HS-27A (cell line): ENCODE results near the gene PGLYRP4.
A peak's percentile ranks its signal among the peaks of the same experiment; 100 is the strongest.

Source experiments
- DNase-seq: peaks from one replicate; pipeline ENCODE4 v3.0.0-alpha.2; 2012; ENCODE audit warnings: low read depth, missing footprints

PGLYRP4 gene

GRCh38 chr1:153375511-153375910, 26.9 kb upstream of the PGLYRP4 start, which contains the start of gene S100A12:
Gene S100A12, minus strand, starts transcription at chr1:153375621. Its CDS starts 1,029 bp downstream, at chr1:153374592.
- peak; percentile 5 for DNase-seq

DNA sequence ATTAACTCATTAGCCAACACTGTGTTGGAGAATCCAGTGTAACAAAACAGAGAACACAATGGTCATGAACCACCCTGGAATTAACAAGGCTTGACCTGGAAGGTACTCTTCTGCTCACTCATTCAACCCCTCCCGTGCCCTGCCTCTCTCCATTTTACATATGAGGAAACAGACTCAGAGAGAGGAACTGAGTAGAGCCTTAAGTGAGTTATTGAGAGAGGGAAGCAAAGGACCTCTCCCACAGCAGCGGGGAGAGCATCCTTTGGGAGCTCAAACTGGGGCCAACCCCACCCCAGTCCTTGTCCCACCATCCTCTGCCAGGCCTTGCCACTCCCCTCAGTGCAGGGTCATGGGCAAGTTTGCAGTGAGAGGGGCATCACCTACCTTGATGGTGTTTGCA, 25.4 kb upstream of the PGLYRP4 start:
- DNase-seq: no peak

GRCh38 chr1:153372571-153372970, 23.9 kb upstream of the PGLYRP4 start:
- DNase-seq: no peak

- no peak for DNase-seq
Observed at GRCh38 chr1:153371231-153371630, 22.6 kb upstream of the PGLYRP4 start.

DNA sequence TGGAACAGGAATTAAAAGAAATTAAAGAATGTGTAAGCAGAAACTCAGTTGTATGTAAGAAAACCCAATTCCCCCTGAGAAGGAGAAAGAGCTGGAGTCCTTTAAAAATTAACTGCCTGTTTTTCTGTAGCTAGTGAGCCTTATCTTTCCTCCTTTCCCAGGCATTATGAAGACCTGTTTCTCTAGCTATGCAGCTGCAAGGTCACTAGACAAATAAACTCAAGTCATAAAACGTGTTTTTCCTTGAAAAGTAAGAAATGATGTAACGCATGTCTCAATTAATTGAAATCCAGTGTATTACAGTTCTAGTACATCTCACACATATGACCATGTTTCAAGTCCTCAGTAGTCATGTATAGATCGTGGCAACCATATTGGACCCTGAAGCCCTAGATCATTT, 21.5 kb upstream of the PGLYRP4 start:
- DNase-seq: no peak

DNA sequence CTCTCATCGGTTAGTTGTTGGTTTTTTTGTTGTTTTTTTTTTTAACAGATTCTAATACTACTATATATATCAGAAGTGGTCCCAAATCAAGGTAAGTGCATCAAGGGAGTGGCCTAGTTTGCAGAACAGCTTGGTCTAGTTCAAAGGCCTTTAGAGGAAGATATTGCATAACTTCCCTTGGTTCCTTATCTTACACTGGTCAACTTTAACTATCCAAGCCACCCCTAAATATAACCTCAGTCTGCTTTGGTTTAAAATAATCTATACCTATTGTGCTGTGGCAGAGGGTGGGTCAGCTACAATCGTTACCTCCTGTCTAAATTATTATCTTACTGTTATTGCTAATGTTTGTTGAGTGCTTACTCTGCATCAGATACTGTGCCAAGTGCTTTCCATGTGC, 19.9 kb upstream of the PGLYRP4 start:
- DNase-seq: no peak

- DNase-seq: no peak
Observed at GRCh38 chr1:153367090-153367489, 18.4 kb upstream of the PGLYRP4 start.

DNA sequence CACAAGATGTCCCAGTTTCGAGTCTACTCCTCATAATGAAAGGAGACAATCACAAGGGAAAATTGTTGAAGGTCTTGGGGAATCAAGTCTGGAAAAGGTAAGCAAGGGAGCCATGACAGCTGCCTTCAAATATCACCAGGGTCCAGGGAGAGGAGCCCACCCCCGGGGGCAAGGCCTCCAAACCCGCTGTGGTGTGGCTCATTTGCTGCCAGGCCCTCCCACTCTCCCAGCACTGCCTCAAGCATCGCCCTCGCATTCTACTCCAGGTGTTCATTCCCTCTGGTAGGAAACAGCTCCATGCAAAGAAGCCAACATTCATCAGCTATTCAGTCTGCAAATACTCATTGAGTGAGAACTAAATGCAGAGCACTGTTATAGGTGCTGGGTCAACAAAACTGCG, 17.6 kb upstream of the PGLYRP4 start:
- no peak for DNase-seq

- no peak for DNase-seq
Observed at GRCh38 chr1:153365696-153366095, 17.1 kb upstream of the PGLYRP4 start.

DNA sequence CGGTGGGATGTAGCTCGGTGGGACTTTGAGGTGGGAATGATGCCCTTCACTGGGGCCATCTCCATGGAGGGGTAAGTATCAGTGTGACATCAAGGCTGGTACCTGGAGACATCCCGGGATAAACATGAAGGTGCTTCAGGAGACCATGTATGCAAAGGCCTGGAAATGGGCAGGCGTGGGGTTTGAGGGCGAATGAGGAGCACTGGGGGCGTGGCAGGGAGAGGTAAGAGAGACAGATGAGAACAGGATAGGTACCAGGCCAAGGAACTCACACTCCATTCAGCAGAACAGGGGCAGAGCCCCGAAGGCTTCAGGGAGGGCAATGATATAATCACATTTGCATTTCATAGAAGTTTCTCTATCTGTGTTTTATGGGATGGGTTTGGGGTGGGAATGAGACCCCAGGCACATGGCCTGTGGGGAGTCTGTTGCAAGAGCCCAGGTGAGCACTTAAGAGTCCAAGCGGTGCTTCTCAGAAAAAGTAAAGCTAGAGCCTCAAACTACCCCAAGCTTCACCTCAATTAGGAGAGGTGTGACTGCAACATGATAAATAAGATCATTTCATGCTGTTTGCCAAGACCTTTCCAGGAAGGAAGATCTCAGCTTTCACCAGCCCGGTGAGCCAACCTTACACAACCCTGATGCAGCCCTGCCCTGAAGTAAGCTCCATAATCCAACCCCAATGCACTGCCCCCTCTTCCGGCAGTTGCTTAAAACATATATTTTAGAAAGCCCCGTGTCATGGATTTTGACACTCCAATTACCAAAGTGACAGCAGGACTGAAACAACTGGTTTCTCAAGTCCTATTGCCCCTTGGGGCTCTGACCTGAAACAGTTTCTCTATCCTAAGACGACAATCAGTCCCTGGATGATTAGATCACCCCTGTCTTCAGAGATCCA, 16.4 kb upstream of the PGLYRP4 start:
- DNase-seq: no peak

- no peak for DNase-seq
Observed at GRCh38 chr1:153364156-153364555, 15.5 kb upstream of the PGLYRP4 start.

DNA sequence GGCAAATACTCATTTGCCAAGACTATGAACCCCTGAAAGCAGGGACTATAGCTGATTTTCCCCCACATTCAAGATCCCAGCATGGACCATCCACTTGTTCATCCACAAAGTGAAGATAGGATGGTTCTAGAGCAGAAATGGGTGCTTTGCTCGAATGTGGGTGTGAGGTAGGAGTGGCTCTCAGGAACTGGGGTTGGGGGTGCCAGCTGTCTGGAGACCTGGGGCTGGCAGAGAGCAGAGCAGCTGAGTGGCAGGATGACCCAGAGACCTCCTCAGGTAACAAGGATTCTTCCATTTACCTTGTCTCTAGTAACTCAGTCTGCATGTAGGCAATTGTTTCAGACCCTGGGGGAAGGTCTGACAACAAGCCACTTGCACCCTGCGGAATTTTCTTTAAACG, 15.0 kb upstream of the PGLYRP4 start:
- no peak for DNase-seq

- no peak for DNase-seq
Observed at GRCh38 chr1:153362187-153362775, 13.6 kb upstream of the PGLYRP4 start.

GRCh38 chr1:153361480-153362109, 13.0 kb upstream of the PGLYRP4 start:
- no peak for DNase-seq

DNA sequence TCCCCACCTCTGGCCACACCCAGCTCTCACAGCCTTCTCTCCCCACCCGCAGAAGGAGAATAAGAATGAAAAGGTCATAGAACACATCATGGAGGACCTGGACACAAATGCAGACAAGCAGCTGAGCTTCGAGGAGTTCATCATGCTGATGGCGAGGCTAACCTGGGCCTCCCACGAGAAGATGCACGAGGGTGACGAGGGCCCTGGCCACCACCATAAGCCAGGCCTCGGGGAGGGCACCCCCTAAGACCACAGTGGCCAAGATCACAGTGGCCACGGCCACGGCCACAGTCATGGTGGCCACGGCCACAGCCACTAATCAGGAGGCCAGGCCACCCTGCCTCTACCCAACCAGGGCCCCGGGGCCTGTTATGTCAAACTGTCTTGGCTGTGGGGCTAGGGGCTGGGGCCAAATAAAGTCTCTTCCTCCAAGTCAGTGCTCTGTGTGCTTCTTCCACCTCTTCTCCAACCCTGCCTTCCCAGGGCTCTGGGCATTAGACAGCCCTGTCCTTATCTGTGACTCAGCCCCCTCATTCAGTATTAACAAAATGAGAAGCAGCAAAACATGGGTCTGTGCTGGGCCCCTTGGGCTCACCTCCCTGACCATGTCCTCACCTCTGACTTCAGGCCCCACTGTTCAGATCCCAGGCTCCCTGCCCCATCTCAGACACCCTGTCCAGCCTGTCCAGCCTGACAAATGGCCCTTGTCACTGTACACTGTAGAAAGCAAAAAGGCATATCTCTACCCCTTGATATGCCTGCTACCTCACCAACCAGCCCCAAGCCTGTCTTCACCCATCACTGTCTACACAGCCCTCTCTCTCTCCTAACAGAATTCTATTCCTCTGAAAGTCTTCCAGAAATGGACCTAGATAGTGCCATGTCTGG, 12.2 kb upstream of the PGLYRP4 start:
- DNase-seq: no peak

DNA sequence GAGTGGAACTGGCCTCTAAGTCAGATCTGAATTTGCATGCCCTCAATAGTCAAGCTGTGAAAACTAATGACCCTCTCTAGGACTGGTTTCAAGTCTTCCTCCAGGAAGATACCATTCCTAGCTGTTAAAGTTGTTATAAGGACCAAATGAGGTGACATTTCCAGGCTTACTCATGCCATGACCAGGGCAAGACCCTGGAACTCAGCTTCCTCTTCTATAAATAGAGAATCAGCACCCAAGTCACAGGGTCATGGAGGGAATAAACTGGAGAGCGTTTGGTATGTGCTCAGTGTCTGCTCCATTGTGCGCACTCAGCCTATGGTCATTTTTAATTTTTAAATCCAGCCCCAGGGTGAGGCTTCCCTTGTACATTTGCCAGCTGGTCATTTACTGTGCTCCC, 11.5 kb upstream of the PGLYRP4 start:
- DNase-seq: no peak

- no peak for DNase-seq
Observed at GRCh38 chr1:153359241-153359640, 10.6 kb upstream of the PGLYRP4 start.

- no peak for DNase-seq
Observed at GRCh38 chr1:153358691-153358975, 10.0 kb upstream of the PGLYRP4 start.

DNA sequence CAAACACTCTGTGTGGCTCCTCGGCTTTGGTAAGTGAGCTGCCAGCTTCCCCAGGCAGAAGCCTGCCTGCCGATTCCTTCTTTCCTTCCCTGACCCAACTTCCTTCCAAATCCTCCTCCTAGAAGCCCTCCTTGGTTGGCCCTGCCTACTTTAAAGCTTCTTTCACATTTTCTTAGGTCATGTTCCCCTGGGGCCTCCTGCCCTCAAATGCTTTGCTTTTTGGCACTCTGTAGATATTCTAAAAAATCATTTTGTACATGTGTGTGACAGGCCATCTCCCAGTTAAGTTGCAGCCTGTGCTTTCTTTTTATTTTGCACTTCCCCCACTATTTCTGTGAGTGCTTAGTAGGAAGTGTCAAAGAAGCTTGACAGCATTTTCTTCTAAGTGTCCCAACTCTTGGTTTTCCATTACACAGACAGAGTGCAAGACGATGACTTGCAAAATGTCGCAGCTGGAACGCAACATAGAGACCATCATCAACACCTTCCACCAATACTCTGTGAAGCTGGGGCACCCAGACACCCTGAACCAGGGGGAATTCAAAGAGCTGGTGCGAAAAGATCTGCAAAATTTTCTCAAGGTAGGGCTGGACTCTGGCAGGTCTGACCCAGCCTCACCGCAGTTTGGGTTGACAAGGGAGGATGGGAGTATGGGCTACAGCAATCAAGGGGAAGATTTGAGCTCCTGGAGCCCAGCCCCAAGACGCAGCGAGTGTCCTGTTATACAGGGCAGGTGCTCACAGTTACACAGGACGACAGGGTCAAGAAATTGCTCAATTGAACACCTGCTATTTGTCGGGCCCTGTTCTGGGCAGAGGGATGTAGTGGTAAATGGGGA, 9.4 kb upstream of the PGLYRP4 start, which contains the start of gene S100A9:
Gene S100A9 (plus strand): TSS at position 2 of the 838 bp plus-strand sequence. CDS start 430 bp downstream, at position 432.
- DNase-seq: no peak

GRCh38 chr1:153357076-153357852, 8.6 kb upstream of the PGLYRP4 start:
- no peak for DNase-seq
